OCI-LY3 (cell line): ENCODE results near the gene NARS2.

Experiments used
- EZH2phosphoT487 ChIP-seq: fragments of 200-600 bp; shearing (Covaris generic); IDR thresholded peaks from 2 replicates; pipeline ENCODE4 v1.6.1; 2018; ENCODE audit warnings: antibody characterized with exemption, mixed run types, low read depth
- TF ChIP-seq, protein P1 (sequence below): fragments of 200-600, 300-600 bp; sonication (generic); IDR thresholded peaks from 2 replicates; pipeline ENCODE4 v1.5.1; 2014; ENCODE audit warnings: antibody characterized with exemption, low read length, low read depth

DNA sequence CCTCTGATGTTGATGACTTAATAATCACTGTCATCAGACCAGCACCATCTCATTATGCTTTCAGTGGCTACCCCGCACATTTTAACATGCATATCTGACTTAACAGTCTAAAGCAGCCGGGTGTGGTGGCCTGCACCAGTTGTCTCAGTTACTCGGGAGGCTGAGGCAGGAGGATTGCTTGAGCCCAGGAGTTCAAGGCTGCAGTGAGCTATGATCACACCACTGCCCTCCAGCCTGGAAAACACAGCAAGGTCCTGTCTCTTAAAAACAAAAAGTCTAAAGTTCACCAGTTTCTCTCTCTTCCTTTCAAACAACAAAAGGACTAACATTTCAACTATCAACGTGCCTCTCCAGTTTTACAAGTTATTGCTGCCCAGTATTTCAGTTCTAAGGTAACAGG, 101.8 kb downstream of the NARS2 start:
- TF ChIP-seq, protein P1, sequence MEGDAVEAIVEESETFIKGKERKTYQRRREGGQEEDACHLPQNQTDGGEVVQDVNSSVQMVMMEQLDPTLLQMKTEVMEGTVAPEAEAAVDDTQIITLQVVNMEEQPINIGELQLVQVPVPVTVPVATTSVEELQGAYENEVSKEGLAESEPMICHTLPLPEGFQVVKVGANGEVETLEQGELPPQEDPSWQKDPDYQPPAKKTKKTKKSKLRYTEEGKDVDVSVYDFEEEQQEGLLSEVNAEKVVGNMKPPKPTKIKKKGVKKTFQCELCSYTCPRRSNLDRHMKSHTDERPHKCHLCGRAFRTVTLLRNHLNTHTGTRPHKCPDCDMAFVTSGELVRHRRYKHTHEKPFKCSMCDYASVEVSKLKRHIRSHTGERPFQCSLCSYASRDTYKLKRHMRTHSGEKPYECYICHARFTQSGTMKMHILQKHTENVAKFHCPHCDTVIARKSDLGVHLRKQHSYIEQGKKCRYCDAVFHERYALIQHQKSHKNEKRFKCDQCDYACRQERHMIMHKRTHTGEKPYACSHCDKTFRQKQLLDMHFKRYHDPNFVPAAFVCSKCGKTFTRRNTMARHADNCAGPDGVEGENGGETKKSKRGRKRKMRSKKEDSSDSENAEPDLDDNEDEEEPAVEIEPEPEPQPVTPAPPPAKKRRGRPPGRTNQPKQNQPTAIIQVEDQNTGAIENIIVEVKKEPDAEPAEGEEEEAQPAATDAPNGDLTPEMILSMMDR = no peak
- no peak for TF ChIP-seq EZH2phosphoT487
